HepG2 (cell line): ENCODE results near the gene TM4SF1. TPM values are rescaled to one million over a fixed set of nuclear protein-coding genes. Genes with fewer than 3 reads are reported as not detected.
A peak's percentile ranks its signal among the peaks of the same experiment; 100 is the strongest.

Experiments
- DR1 ChIP-seq: sonication (generic); formaldehyde crosslinking; IDR thresholded peaks from 2 replicates; pipeline ENCODE4 v1.8.0; 2021; ENCODE audit warnings: mild to moderate bottlenecking, missing genetic modification reagents, inconsistent platforms
- HDAC1 ChIP-seq: sonication (generic); formaldehyde crosslinking; IDR thresholded peaks from 2 replicates; pipeline ENCODE4 v1.5.1; 2020; ENCODE audit warnings: mild to moderate bottlenecking, missing genetic modification reagents
- ISL2 ChIP-seq: sonication (generic); formaldehyde crosslinking; IDR thresholded peaks from 2 replicates; pipeline ENCODE4 v1.5.0; 2020; ENCODE audit warnings: missing genetic modification reagents
- KLF16 ChIP-seq, 2 experiments: sonication (generic) in 1 of 2; formaldehyde crosslinking in 1 of 2; IDR thresholded peaks; 2 replicates each; pipeline versions ENCODE4 v1.6.1 to v1.8.0; 2016 to 2023; ENCODE audit warnings: missing genetic modification reagents in 2 of 2, missing compliant biosample characterization in 1 of 2
- SATB2 ChIP-seq: sonication (generic); formaldehyde crosslinking; IDR thresholded peaks from 2 replicates; pipeline ENCODE4 v1.5.0; 2020; ENCODE audit warnings: missing genetic modification reagents
- TEAD3 ChIP-seq: optimal IDR thresholded peaks from 2 replicates; pipeline ENCODE3; 2016; ENCODE audit warnings: borderline replicate concordance
- polyA plus RNA-seq, 8 experiments: library from polyadenylated mRNA; depleted of rRNA in 3 of 8; stranded (reverse) in 7 of 8; unstranded in 1 of 8; fragments of >200 nt; fragmentation: Illumina TruSeq in 4 of 8; extraction: Trizol in 4 of 8; gene quantifications; 2 replicates each; pipeline versions ENCODE4 v1.2.1 to v1.2.3, GENCODE V29; 2011 to 2016; ENCODE audit warnings: low read depth in 4 of 8, missing spikeins in 1 of 8, mixed read lengths in 1 of 8; ENCODE audit not compliant: insufficient read depth in 1 of 8
- total RNA-seq, 5 experiments: library from RNA; depleted of rRNA; stranded (reverse); fragments of >200 nt; fragmentation: Illumina TruSeq; extraction: Trizol; gene quantifications; 2 replicates each; pipeline ENCODE4 v1.2.3, GENCODE V29; 2016; ENCODE audit warnings: low read depth in 1 of 5
- TF ChIP-seq, protein P1 (sequence below): sonication (generic); formaldehyde crosslinking; IDR thresholded peaks from 2 replicates; pipeline ENCODE4 v1.4.0; 2020; ENCODE audit warnings: missing genetic modification reagents, borderline replicate concordance
- TF ChIP-seq, protein P2 (sequence below), 2 experiments: sonication (generic) in 1 of 2; formaldehyde crosslinking in 1 of 2; IDR thresholded peaks; 2 replicates each; pipeline versions ENCODE4 v1.4.0 to v1.6.1; 2016 to 2020; ENCODE audit warnings: borderline replicate concordance in 1 of 2, low read depth in 1 of 2, mild to moderate bottlenecking in 1 of 2, missing genetic modification reagents in 1 of 2
- TF ChIP-seq, protein P3 (sequence below): sonication (generic); formaldehyde crosslinking; IDR thresholded peaks from 2 replicates; pipeline ENCODE4 v1.8.1; 2023; ENCODE audit warnings: missing genetic modification reagents, mild to moderate bottlenecking, borderline replicate concordance
- TF ChIP-seq, protein P4 (sequence below): sonication (generic); formaldehyde crosslinking; IDR thresholded peaks from 2 replicates; pipeline ENCODE4 v1.9.0; 2021; ENCODE audit warnings: missing genetic modification reagents, borderline replicate concordance
- TF ChIP-seq, protein P5 (sequence below), 2 experiments: IDR thresholded peaks; 2 replicates each; pipeline ENCODE4 v1.6.1; 2011 to 2012; ENCODE audit warnings: low read length in 2 of 2, borderline replicate concordance in 1 of 2, low read depth in 1 of 2, mild to moderate bottlenecking in 1 of 2, moderate library complexity in 1 of 2
- TF ChIP-seq, protein P6 (sequence below): IDR thresholded peaks from 2 replicates; pipeline ENCODE4 v1.6.1; 2016; ENCODE audit warnings: low read depth, borderline replicate concordance

TM4SF1 gene
- total and polyA plus RNA-seq, 2 of the 13 experiments (the other 11 are each of a cell fraction or from before 2014, with no cell fraction given), result 431 to 1,359 TPM

DNA sequence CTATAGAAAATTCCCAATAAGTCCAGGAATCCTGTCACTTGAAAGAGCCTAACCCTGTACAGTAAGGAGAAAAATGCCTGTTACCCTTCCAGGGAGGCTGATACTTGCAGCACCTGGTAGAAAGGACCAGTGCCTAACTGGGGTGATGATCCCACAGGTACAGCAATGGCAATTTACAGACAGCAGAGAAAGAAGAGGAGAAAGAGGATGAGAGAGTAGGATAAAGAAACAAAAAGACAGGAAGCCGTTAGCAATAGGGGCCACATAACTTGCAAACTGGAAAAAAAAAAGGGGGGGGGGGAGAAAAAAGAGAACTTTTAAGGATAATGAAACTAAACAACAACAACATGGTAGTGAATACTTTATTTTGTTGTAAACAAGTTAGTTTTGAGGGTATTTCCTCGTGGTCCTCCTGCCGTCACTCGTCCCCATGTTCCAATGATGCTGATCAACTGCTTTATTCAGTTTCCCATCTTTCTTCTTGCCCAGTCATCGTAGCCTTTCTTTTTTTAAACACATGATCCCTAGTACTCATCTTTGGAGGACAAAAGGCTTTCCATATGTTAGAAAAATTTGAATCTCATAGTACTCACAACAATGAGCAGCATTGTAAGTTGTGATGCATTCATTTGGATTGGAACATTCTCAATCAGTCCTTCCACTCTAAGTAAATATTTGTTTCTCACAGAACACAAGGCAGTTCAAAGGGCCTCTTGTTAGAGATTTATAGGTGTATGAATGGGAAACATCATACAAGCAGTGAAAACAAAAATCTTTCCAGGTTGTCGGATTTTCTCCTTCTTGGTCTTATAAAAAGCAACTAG lies 8.6 kb downstream of the TM4SF1 start (continued):
- TF ChIP-seq, protein P1, sequence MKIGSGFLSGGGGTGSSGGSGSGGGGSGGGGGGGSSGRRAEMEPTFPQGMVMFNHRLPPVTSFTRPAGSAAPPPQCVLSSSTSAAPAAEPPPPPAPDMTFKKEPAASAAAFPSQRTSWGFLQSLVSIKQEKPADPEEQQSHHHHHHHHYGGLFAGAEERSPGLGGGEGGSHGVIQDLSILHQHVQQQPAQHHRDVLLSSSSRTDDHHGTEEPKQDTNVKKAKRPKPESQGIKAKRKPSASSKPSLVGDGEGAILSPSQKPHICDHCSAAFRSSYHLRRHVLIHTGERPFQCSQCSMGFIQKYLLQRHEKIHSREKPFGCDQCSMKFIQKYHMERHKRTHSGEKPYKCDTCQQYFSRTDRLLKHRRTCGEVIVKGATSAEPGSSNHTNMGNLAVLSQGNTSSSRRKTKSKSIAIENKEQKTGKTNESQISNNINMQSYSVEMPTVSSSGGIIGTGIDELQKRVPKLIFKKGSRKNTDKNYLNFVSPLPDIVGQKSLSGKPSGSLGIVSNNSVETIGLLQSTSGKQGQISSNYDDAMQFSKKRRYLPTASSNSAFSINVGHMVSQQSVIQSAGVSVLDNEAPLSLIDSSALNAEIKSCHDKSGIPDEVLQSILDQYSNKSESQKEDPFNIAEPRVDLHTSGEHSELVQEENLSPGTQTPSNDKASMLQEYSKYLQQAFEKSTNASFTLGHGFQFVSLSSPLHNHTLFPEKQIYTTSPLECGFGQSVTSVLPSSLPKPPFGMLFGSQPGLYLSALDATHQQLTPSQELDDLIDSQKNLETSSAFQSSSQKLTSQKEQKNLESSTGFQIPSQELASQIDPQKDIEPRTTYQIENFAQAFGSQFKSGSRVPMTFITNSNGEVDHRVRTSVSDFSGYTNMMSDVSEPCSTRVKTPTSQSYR, result no peak
- TF ChIP-seq, protein P2, sequence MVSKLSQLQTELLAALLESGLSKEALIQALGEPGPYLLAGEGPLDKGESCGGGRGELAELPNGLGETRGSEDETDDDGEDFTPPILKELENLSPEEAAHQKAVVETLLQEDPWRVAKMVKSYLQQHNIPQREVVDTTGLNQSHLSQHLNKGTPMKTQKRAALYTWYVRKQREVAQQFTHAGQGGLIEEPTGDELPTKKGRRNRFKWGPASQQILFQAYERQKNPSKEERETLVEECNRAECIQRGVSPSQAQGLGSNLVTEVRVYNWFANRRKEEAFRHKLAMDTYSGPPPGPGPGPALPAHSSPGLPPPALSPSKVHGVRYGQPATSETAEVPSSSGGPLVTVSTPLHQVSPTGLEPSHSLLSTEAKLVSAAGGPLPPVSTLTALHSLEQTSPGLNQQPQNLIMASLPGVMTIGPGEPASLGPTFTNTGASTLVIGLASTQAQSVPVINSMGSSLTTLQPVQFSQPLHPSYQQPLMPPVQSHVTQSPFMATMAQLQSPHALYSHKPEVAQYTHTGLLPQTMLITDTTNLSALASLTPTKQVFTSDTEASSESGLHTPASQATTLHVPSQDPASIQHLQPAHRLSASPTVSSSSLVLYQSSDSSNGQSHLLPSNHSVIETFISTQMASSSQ (IDR thresholded peaks at IDR 0.05; ENCODE audit: low read depth), result 0 out of 2 replicates have a peak, but pooled peaks have one; percentile 53
- TF ChIP-seq, protein P2 (CRISPR knock-in tag; IDR thresholded peaks at IDR 0.05; ENCODE audit: borderline replicate concordance), result no peak; the same call in 1 of the 2 replicates
- TF ChIP-seq TEAD3 (CRISPR knock-in tag), result no peak
- TF ChIP-seq, protein P3, sequence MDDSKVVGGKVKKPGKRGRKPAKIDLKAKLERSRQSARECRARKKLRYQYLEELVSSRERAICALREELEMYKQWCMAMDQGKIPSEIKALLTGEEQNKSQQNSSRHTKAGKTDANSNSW (CRISPR knock-in tag), result no peak
- TF ChIP-seq, protein P4, sequence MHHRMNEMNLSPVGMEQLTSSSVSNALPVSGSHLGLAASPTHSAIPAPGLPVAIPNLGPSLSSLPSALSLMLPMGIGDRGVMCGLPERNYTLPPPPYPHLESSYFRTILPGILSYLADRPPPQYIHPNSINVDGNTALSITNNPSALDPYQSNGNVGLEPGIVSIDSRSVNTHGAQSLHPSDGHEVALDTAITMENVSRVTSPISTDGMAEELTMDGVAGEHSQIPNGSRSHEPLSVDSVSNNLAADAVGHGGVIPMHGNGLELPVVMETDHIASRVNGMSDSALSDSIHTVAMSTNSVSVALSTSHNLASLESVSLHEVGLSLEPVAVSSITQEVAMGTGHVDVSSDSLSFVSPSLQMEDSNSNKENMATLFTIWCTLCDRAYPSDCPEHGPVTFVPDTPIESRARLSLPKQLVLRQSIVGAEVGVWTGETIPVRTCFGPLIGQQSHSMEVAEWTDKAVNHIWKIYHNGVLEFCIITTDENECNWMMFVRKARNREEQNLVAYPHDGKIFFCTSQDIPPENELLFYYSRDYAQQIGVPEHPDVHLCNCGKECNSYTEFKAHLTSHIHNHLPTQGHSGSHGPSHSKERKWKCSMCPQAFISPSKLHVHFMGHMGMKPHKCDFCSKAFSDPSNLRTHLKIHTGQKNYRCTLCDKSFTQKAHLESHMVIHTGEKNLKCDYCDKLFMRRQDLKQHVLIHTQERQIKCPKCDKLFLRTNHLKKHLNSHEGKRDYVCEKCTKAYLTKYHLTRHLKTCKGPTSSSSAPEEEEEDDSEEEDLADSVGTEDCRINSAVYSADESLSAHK (CRISPR knock-in tag), result no peak
- TF ChIP-seq, protein P5, sequence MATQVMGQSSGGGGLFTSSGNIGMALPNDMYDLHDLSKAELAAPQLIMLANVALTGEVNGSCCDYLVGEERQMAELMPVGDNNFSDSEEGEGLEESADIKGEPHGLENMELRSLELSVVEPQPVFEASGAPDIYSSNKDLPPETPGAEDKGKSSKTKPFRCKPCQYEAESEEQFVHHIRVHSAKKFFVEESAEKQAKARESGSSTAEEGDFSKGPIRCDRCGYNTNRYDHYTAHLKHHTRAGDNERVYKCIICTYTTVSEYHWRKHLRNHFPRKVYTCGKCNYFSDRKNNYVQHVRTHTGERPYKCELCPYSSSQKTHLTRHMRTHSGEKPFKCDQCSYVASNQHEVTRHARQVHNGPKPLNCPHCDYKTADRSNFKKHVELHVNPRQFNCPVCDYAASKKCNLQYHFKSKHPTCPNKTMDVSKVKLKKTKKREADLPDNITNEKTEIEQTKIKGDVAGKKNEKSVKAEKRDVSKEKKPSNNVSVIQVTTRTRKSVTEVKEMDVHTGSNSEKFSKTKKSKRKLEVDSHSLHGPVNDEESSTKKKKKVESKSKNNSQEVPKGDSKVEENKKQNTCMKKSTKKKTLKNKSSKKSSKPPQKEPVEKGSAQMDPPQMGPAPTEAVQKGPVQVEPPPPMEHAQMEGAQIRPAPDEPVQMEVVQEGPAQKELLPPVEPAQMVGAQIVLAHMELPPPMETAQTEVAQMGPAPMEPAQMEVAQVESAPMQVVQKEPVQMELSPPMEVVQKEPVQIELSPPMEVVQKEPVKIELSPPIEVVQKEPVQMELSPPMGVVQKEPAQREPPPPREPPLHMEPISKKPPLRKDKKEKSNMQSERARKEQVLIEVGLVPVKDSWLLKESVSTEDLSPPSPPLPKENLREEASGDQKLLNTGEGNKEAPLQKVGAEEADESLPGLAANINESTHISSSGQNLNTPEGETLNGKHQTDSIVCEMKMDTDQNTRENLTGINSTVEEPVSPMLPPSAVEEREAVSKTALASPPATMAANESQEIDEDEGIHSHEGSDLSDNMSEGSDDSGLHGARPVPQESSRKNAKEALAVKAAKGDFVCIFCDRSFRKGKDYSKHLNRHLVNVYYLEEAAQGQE (IDR thresholded peaks at IDR 0.05; ENCODE audit: borderline replicate concordance in 1 of 2, low read depth in 1 of 2, low read length in 2 of 2), result no peak
- peak; percentile 79; the same call in 1 of the 2 replicates for TF ChIP-seq ISL2 (CRISPR knock-in tag)
- no peak for TF ChIP-seq DR1 (CRISPR knock-in tag)
- peak in 1 of 2 experiments; percentile 66; a peak in 1 of 4 replicates for TF ChIP-seq KLF16 (CRISPR knock-in tag; IDR thresholded peaks at IDR 0.05)
- TF ChIP-seq HDAC1 (CRISPR knock-in tag), result peak; percentile 25; the same call in 1 of the 2 replicates
- TF ChIP-seq, protein P6, sequence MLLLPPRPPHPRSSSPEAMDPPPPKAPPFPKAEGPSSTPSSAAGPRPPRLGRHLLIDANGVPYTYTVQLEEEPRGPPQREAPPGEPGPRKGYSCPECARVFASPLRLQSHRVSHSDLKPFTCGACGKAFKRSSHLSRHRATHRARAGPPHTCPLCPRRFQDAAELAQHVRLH (CRISPR knock-in tag), result no peak
- no peak for TF ChIP-seq SATB2 (CRISPR knock-in tag)
